GM12878 (cell line): Measurements from ENCODE around the gene ENPP7. TPM values are rescaled to one million over a fixed set of nuclear protein-coding genes. Genes with fewer than 3 reads are reported as not detected.

ENCODE experiments used
- BCL3 ChIP-seq: IDR thresholded peaks from 2 replicates; pipeline ENCODE4 v1.6.1; 2011; ENCODE audit warnings: borderline replicate concordance, low read depth, mild to moderate bottlenecking, moderate library complexity, low read length; ENCODE audit not compliant: insufficient read depth, poor library complexity, severe bottlenecking
- E2F8 ChIP-seq: fragments of 450-650 bp; IDR thresholded peaks from 2 replicates; pipeline ENCODE4 v1.6.1; 2018; ENCODE audit warnings: mild to moderate bottlenecking, low read depth, moderate library complexity; ENCODE audit not compliant: partially characterized antibody
- NFYA ChIP-seq: IDR thresholded peaks from 2 replicates; pipeline ENCODE4 v1.6.1; 2011; ENCODE audit warnings: low read depth, mild to moderate bottlenecking, low read length, improper control_type of control experiment, borderline replicate concordance
- ZBED1 ChIP-seq: IDR thresholded peaks from 2 replicates; pipeline ENCODE4 v1.6.1; 2016; ENCODE audit warnings: borderline replicate concordance
- ZBTB33 ChIP-seq: fragments of 450-650 bp; IDR thresholded peaks from 2 replicates; pipeline ENCODE4 v1.6.1; 2017; ENCODE audit warnings: mild to moderate bottlenecking
- ZNF622 ChIP-seq: fragments of 450-650 bp; IDR thresholded peaks from 2 replicates; pipeline ENCODE4 v1.6.1; 2017; ENCODE audit warnings: mild to moderate bottlenecking, inconsistent platforms
- ZSCAN29 ChIP-seq: fragments of 450-650 bp; IDR thresholded peaks from 2 replicates; pipeline ENCODE4 v1.6.1; 2017; ENCODE audit warnings: mild to moderate bottlenecking, moderate library complexity
- polyA plus RNA-seq, 11 experiments: library from polyadenylated mRNA; depleted of rRNA in 4 of 11; unstranded in 6 of 11; stranded (reverse) in 5 of 11; fragments of >200 nt; fragmentation: Nextera tagmentation in 4 of 11; fragmentation: Illumina TruSeq in 1 of 11; extraction: Ambion mirVana in 4 of 11; extraction: Trizol in 1 of 11; gene quantifications; 1 replicate in 1 of 11; 2 replicates in 10 of 11; pipeline versions ENCODE4 v1.2.1 to v1.2.3, GENCODE V29; 2011 to 2016; ENCODE audit warnings: inconsistent platforms in 2 of 11, missing spikeins in 2 of 11, low read depth in 1 of 11
- total RNA-seq, 4 experiments: library from RNA; depleted of rRNA in 3 of 4; stranded (reverse); fragments of >200 nt in 3 of 4; fragmentation: Illumina TruSeq in 1 of 4; extraction: Trizol in 1 of 4; gene quantifications; 2 replicates each; pipeline versions ENCODE4 v1.2.1 to v1.2.3, GENCODE V29; 2013 to 2021

The ENPP7 gene
- total and polyA plus RNA-seq, 10 of the 15 experiments (the other 5 are each of a cell fraction or from before 2014, with no cell fraction given) = 0.04 to 0.41 (median 0.18) TPM; not detected in 1

GRCh38 chr17:79749156-79749815 lies 18.5 kb downstream of the ENPP7 start (continued):
- no peak for TF ChIP-seq ZSCAN29
- TF ChIP-seq NFYA = no peak
- TF ChIP-seq BCL3 = no peak
- TF ChIP-seq ZBED1 = no peak
- TF ChIP-seq E2F8 = no peak
- no peak for TF ChIP-seq ZBTB33
- TF ChIP-seq ZNF622 = no peak
